ENCODE data around the gene LCE4A. TPM values are rescaled to one million over a fixed set of nuclear protein-coding genes. Genes with fewer than 3 reads are reported as not detected.
"Not testable (repeated sequence)": the region's sequence is repeated elsewhere in the genome, so short reads cannot be mapped to it uniquely, and the experiment has no call there.

The LCE4A gene
- total RNA-seq, result not detected in 3 replicates

GRCh38 chr1:152707860-152708259 is at the start of gene LCE4A:
LCE4A (plus strand) TSS chr1:152708160; CDS start chr1:152709076, 916 bp downstream.
- Mint-ChIP-seq H3K27ac (no peak within 1 kb of the TSS), H3K36me3 (no peaks in the 10 kb centered on the region), H3K4me1 (no peaks in the 10 kb centered on the region), H3K4me3 (no peak within 1 kb of the TSS), H3K9me3 (peaks cover 73% of the 10 kb centered on the region), H3K27me3 (ENCODE audit: low read depth) (no peaks in the 10 kb centered on the region)
- no peak for TF ChIP-seq CTCF (IDR thresholded peaks at IDR 0.05; ENCODE audit: unreplicated experiment)
- DNase-seq (ENCODE audit: low spot score in 2 of 2, unreplicated experiment in 2 of 2), result no peak

GRCh38 chr1:152658649-152659048 is 49.3 kb upstream of the LCE4A start:
- no peak for DNase-seq (ENCODE audit: low spot score in 2 of 2, unreplicated experiment in 2 of 2)
- Mint-ChIP-seq H3K4me3 (no peak overlapping the region), H3K9me3 (peaks cover 76% of the 10 kb centered on the region), H3K36me3 (peaks cover 2% of the 10 kb centered on the region), H3K27me3 (ENCODE audit: low read depth) (no peaks in the 10 kb centered on the region), H3K27ac (no peak overlapping the region), H3K4me1 (no peaks in the 10 kb centered on the region)
- no peak for TF ChIP-seq CTCF (IDR thresholded peaks at IDR 0.05; ENCODE audit: unreplicated experiment)

GRCh38 chr1:152663098-152663497 is 44.9 kb upstream of the LCE4A start, which contains the start of gene LCE2D:
LCE2D (plus strand) TSS chr1:152663380; CDS start chr1:152664106, 726 bp downstream.
- H3K36me3 Mint-ChIP-seq, result peaks cover 2% of the 10 kb centered on the region
- H3K4me1 Mint-ChIP-seq, result no peaks in the 10 kb centered on the region
- peaks cover 73% of the 10 kb centered on the region for H3K9me3 Mint-ChIP-seq
- no peak for DNase-seq (ENCODE audit: low spot score in 2 of 2, unreplicated experiment in 2 of 2)
- H3K4me3 Mint-ChIP-seq, result no peak within 1 kb of the TSS
- no peak for TF ChIP-seq CTCF (IDR thresholded peaks at IDR 0.05; ENCODE audit: unreplicated experiment)
- no peak within 1 kb of the TSS for H3K27ac Mint-ChIP-seq
- H3K27me3 Mint-ChIP-seq (ENCODE audit: low read depth), result no peaks in the 10 kb centered on the region

- not testable (repeated sequence) for DNase-seq (ENCODE audit: low spot score in 2 of 2, unreplicated experiment in 2 of 2); H3K27me3 Mint-ChIP-seq (ENCODE audit: low read depth); H3K36me3 Mint-ChIP-seq; H3K27ac Mint-ChIP-seq; H3K4me1 Mint-ChIP-seq; H3K4me3 Mint-ChIP-seq
- peaks cover 76% of the 10 kb centered on the region for H3K9me3 Mint-ChIP-seq
Measured at GRCh38 chr1:152666171-152666570, 41.8 kb upstream of the LCE4A start.

- Mint-ChIP-seq H3K36me3 (peaks cover 2% of the 10 kb centered on the region), H3K9me3 (peaks cover 78% of the 10 kb centered on the region), H3K4me1 (no peaks in the 10 kb centered on the region), H3K27me3 (ENCODE audit: low read depth) (no peaks in the 10 kb centered on the region), H3K27ac (no peak overlapping the region), H3K4me3 (no peak overlapping the region)
- no peak for TF ChIP-seq CTCF (IDR thresholded peaks at IDR 0.05; ENCODE audit: unreplicated experiment)
- no peak for DNase-seq (ENCODE audit: low spot score in 2 of 2, unreplicated experiment in 2 of 2)
Measured at GRCh38 chr1:152667648-152668047, 40.3 kb upstream of the LCE4A start.

GRCh38 chr1:152673016-152673415 is 34.9 kb upstream of the LCE4A start:
- Mint-ChIP-seq H3K27me3 (ENCODE audit: low read depth) (no peaks in the 10 kb centered on the region), H3K4me3 (no peak overlapping the region), H3K27ac (no peak overlapping the region), H3K4me1 (no peaks in the 10 kb centered on the region), H3K36me3 (peaks cover 2% of the 10 kb centered on the region), H3K9me3 (peaks cover 81% of the 10 kb centered on the region)
- no peak for DNase-seq (ENCODE audit: low spot score in 2 of 2, unreplicated experiment in 2 of 2)
- no peak for TF ChIP-seq CTCF (IDR thresholded peaks at IDR 0.05; ENCODE audit: unreplicated experiment)

GRCh38 chr1:152674983-152675382 is 33.0 kb upstream of the LCE4A start, which contains the start of gene LCE2C:
LCE2C (plus strand) TSS chr1:152675279; CDS start chr1:152676016, 737 bp downstream.
- not testable (repeated sequence) for DNase-seq (ENCODE audit: low spot score in 2 of 2, unreplicated experiment in 2 of 2); H3K4me1 Mint-ChIP-seq; H3K27ac Mint-ChIP-seq; H3K4me3 Mint-ChIP-seq; H3K27me3 Mint-ChIP-seq (ENCODE audit: low read depth); H3K36me3 Mint-ChIP-seq
- H3K9me3 Mint-ChIP-seq, result peaks cover 82% of the 10 kb centered on the region
